Thyroid gland (tissue), 4 donors: ENCODE measurements around the gene SMDT1.

ENCODE experiments used
- POLR2A ChIP-seq, 2 donors: fragments of 450-650 bp; IDR thresholded peaks; one replicate each; pipeline ENCODE4 v1.6.1; 2017; ENCODE audit warnings: antibody characterized with exemption in 2 of 2, mild to moderate bottlenecking in 2 of 2, moderate library complexity in 1 of 2
- TF ChIP-seq, protein P1 (sequence below), 6 experiments: fragments of 200-600 bp in 3 of 6; fragments of 450-650 bp in 3 of 6; sonication (generic) in 3 of 6; IDR thresholded peaks; one replicate each; pipeline ENCODE4 v1.5.1; 2016 to 2019; ENCODE audit warnings: antibody characterized with exemption in 6 of 6, mild to moderate bottlenecking in 2 of 6, inconsistent platforms in 1 of 6, moderate library complexity in 1 of 6

DNA sequence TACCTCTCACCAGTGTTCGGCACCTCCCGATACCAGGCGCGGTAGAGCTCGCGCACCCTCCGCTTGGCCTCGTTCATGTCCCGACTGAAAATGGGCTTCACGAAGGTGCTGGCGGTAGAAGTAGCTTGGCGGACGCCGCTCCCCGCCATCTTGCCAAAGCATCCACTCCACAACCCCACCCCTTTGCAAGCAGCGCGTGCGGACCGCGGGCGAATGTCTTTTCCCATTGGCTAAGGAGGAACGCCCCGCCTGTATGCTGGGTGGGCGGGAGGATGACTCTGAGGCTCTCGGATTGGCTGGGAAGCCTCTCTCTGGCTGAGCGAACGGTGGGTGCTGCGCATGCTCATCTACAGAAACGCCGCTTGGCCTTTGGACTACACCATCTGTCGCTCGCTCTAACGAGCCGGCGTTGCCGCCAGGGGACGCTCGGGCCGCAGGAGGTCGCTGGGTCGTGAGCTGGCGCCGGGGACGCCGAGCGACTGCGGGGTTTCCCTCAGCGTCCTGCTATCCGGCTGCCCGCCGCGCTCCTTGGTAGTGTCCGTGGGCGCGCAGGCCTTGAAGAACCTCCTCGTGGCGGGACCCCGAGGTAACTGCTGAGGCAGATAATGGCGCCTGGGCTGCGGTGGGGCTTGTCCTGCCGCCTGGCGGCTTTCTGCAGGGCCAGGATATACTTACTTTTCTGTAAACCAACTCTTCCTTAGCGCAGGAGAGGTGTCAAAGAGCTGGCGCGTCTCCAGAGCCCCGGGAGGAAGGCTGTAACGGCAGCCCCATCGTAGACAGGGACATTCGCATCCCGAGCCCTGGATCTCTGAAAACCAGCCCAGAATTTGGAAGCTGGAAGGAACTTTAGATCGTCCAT is 11.3 kb downstream of the SMDT1 start, which contains the start of gene NDUFA6:
- TF ChIP-seq, protein P1, sequence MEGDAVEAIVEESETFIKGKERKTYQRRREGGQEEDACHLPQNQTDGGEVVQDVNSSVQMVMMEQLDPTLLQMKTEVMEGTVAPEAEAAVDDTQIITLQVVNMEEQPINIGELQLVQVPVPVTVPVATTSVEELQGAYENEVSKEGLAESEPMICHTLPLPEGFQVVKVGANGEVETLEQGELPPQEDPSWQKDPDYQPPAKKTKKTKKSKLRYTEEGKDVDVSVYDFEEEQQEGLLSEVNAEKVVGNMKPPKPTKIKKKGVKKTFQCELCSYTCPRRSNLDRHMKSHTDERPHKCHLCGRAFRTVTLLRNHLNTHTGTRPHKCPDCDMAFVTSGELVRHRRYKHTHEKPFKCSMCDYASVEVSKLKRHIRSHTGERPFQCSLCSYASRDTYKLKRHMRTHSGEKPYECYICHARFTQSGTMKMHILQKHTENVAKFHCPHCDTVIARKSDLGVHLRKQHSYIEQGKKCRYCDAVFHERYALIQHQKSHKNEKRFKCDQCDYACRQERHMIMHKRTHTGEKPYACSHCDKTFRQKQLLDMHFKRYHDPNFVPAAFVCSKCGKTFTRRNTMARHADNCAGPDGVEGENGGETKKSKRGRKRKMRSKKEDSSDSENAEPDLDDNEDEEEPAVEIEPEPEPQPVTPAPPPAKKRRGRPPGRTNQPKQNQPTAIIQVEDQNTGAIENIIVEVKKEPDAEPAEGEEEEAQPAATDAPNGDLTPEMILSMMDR (IDR thresholded peaks at IDR 0.05) = peak; percentile 81 to 99 (median 96)
- peak; percentile 48 to 98 for TF ChIP-seq POLR2A (IDR thresholded peaks at IDR 0.05)
